Stomach (tissue), 9 donors: ENCODE data around the gene SINHCAF. TPM values are rescaled to one million over a fixed set of nuclear protein-coding genes. Genes with fewer than 3 reads are reported as not detected.

ENCODE experiments used
- DNase-seq, 2 donors: peaks; one replicate each; pipeline versions ENCODE4 v3.0.0 to v3.0.0-alpha.2; 2013 to 2019
- H3K27ac ChIP-seq, 5 donors: fragments of 200-600 bp in 4 of 5; sonication (generic) in 4 of 5; one replicate each; pipeline ENCODE4 v1.5.1; 2013 to 2019; ENCODE audit warnings: mild to moderate bottlenecking in 1 of 5, moderate library complexity in 1 of 5
- H3K27me3 ChIP-seq, 3 donors: fragments of 200-600 bp; sonication (generic); one replicate each; pipeline ENCODE4 v1.5.1; 2017 to 2019; ENCODE audit warnings: mixed run types in 1 of 3
- H3K36me3 ChIP-seq, 4 donors: fragments of 200-600 bp; sonication (generic); 1 replicate in 3 of 4; 2 replicates in 1 of 4; pipeline ENCODE4 v1.5.1; 2016 to 2019
- H3K4me1 ChIP-seq, 4 donors: fragments of 200-600 bp; sonication (generic); one replicate each; pipeline ENCODE4 v1.5.1; 2016 to 2019
- H3K4me3 ChIP-seq, 4 donors: fragments of 200-600 bp; sonication (generic) in 3 of 4; one replicate each; pipeline ENCODE4 v1.5.1; 2016 to 2019; ENCODE audit warnings: mild to moderate bottlenecking in 1 of 4
- H3K9me3 ChIP-seq, 4 donors: fragments of 200-600 bp; sonication (generic); one replicate each; pipeline ENCODE4 v1.5.1; 2016 to 2019
- EP300 ChIP-seq: sonication (generic); formaldehyde crosslinking; IDR thresholded peaks from one replicate; pipeline ENCODE4 v1.6.1; 2017; ENCODE audit warnings: antibody characterized with exemption
- POLR2A ChIP-seq, 4 donors: fragments of 450-650 bp; IDR thresholded peaks; one replicate each; pipeline ENCODE4 v1.6.1; 2016; ENCODE audit warnings: antibody characterized with exemption in 4 of 4, control low read depth in 2 of 4, mild to moderate bottlenecking in 1 of 4, moderate library complexity in 1 of 4
- POLR2AphosphoS5 ChIP-seq, 3 donors: sonication (generic); formaldehyde crosslinking; IDR thresholded peaks; one replicate each; pipeline ENCODE4 v1.6.1; 2016; ENCODE audit warnings: antibody characterized with exemption in 3 of 3
- WGBS, 5 donors: extraction: QIAGEN DNeasy Blood & Tissue Kit in 3 of 5; methylation state at CpG; one replicate each; pipeline versions ENCODE4 v1.1.5 to v1.1.7; 2013 to 2018; 5-methylcytosine and 5-hydroxymethylcytosine counted together
- intact Hi-C: fragments of 100-400 bp; cut with DNase I; formaldehyde crosslinking; loops from one replicate; pipeline ENCODE4 v1.15.1; 2023; ENCODE audit warnings: low total_unique reads
- polyA plus RNA-seq, 3 donors: library from polyadenylated mRNA; stranded (reverse); fragments of 200-250 nt; gene quantifications; one replicate each; pipeline ENCODE4 v1.2.3, GENCODE V29; 2013
- total RNA-seq, 5 donors: library from RNA; depleted of rRNA; stranded (reverse); fragments of >200 nt; gene quantifications; one replicate each; pipeline versions ENCODE4 v1.1.0 to v1.2.3, GENCODE V29; 2014 to 2016
- TF ChIP-seq, protein P1 (sequence below), 7 experiments: fragments of 450-650 bp in 4 of 7; fragments of 200-600 bp in 3 of 7; sonication (generic) in 3 of 7; IDR thresholded peaks; one replicate each; pipeline ENCODE4 v1.5.1; 2016 to 2019; ENCODE audit warnings: antibody characterized with exemption in 7 of 7, control low read depth in 2 of 7, mild to moderate bottlenecking in 1 of 7
- donor health status: healthy with polysubstance abuse.
- donor health status: Bipolar disorder and iron deficiency.
- donor health status: healthy.

Gene SINHCAF
- total and polyA plus RNA-seq, 8 donors = 17.5 to 93.5 (median 28.2) TPM

DNA sequence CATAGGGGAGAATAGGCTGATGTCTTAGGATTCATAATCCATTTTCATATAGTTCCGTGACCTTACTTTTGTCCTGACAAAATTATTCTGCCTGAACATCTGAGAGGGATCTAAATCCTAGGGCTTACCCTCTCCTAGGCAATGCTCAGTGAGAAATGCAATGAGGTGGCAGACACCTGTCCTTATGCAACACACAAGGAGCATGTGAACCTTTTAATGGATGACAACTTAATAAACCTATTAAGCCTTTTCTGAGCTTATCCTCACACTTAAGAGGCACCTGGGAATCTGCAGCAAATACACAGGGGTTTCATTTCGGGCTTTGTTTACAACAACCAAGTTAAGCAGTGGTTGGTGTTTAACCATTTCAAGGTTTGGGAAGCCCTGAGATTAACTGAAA lies 24.6 kb downstream of the SINHCAF start:
- Histone ChIP-seq H3K4me3 (no peak overlapping the region), H3K27me3 (no peaks in the 10 kb centered on the region), H3K9me3 (no peaks in the 10 kb centered on the region), H3K36me3 (peaks cover 7 to 61% (median 44%) of the 10 kb centered on the region in 4 donors), H3K4me1 (no peaks in the 10 kb centered on the region), H3K27ac (no peak overlapping the region)
- intact Hi-C loops = no loop called here
- no peak for TF ChIP-seq EP300
- TF ChIP-seq POLR2A (IDR thresholded peaks at IDR 0.05) = no peak
- TF ChIP-seq POLR2AphosphoS5 (IDR thresholded peaks at IDR 0.05) = no peak
- TF ChIP-seq, protein P1, sequence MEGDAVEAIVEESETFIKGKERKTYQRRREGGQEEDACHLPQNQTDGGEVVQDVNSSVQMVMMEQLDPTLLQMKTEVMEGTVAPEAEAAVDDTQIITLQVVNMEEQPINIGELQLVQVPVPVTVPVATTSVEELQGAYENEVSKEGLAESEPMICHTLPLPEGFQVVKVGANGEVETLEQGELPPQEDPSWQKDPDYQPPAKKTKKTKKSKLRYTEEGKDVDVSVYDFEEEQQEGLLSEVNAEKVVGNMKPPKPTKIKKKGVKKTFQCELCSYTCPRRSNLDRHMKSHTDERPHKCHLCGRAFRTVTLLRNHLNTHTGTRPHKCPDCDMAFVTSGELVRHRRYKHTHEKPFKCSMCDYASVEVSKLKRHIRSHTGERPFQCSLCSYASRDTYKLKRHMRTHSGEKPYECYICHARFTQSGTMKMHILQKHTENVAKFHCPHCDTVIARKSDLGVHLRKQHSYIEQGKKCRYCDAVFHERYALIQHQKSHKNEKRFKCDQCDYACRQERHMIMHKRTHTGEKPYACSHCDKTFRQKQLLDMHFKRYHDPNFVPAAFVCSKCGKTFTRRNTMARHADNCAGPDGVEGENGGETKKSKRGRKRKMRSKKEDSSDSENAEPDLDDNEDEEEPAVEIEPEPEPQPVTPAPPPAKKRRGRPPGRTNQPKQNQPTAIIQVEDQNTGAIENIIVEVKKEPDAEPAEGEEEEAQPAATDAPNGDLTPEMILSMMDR (IDR thresholded peaks at IDR 0.05) = no peak
- DNase-seq = no peak
- WGBS, 5 donors = 75 to 80% (median 80%) methylated on average over 2 of the region's 2 CpGs

DNA sequence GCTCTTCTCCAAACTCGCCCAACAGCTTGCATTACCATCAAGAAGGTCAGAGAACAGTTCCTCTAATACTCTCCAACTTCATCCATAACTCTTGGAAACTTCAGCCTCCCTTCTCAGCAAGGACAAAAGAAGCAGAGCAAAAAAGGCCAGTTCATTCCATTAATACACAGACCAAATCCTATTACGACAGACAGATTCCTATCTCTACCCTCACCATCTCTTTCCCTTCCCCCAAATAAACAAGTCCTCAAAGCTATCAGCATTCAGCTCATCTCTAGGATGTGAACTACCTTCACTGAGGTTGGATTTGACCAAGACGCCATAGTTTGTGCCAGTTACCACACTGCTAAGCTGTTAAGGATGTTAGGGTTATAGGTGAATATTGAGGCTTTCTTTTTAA lies 25.2 kb downstream of the SINHCAF start:
- WGBS, 5 donors = 89 to 95% (median 90%) methylated on average over 3 of the region's 3 CpGs
- H3K9me3 ChIP-seq = no peaks in the 10 kb centered on the region
- peaks cover 7 to 66% (median 50%) of the 10 kb centered on the region in 4 donors for H3K36me3 ChIP-seq
- H3K4me1 ChIP-seq = no peaks in the 10 kb centered on the region
- H3K4me3 ChIP-seq = no peak overlapping the region
- no peaks in the 10 kb centered on the region for H3K27me3 ChIP-seq
- DNase-seq = no peak
- intact Hi-C loops = no loop called here
- no peak for TF ChIP-seq POLR2AphosphoS5 (IDR thresholded peaks at IDR 0.05)
- TF ChIP-seq EP300 = no peak
- TF ChIP-seq POLR2A (IDR thresholded peaks at IDR 0.05) = no peak
- TF ChIP-seq, protein P1 (IDR thresholded peaks at IDR 0.05) = no peak
- no peak overlapping the region for H3K27ac ChIP-seq

DNA sequence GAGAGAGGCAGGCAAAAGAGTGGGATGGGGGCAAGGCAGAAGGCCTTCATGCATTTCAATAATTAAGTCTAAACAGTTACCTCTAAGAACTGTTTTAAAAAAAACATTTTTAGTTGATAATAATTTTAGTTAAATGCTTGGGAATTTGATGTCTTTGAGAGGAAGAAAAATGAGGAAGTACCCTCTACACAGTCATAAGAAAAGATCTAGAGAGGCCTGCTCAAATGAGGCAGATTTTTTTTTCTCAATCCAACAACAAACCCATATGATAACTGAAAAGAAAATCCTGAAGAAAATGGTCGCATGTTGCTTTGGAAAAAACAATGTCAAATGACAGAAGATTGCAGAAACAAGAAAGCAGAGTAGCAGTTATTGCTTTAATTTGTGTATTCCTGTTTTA lies 25.6 kb downstream of the SINHCAF start:
- no peaks in the 10 kb centered on the region for H3K27me3 ChIP-seq
- H3K4me1 ChIP-seq = no peaks in the 10 kb centered on the region
- DNase-seq = no peak
- no peaks in the 10 kb centered on the region for H3K9me3 ChIP-seq
- 86 to 96% (median 87%) methylated on average over 1 of the region's 1 CpG for WGBS, 5 donors
- TF ChIP-seq POLR2AphosphoS5 (IDR thresholded peaks at IDR 0.05) = no peak
- TF ChIP-seq POLR2A (IDR thresholded peaks at IDR 0.05) = no peak
- TF ChIP-seq EP300 = no peak
- TF ChIP-seq, protein P1 (IDR thresholded peaks at IDR 0.05) = no peak
- intact Hi-C loops = no loop called here
- no peak overlapping the region for H3K4me3 ChIP-seq
- H3K27ac ChIP-seq = no peak overlapping the region
- peaks cover 7 to 70% (median 54%) of the 10 kb centered on the region in 4 donors for H3K36me3 ChIP-seq

DNA sequence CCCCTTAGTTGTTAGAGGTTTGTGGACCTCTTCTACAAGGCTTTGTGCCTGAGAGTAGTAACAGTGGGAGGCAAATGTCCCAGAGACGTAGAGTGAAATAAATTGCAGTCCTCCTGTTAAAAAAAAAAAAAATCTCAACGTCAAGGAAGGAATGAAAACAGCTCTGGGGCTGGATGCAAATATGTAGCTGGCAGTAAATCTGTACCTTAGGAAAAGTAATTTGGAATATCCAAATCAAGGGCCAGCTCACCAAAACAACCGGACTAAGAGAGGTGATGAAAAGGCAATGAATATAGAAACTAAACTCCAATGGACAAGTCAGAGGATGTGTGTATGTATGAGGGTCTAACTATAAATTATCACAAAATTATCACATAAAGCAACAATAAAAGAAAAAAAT lies 27.0 kb downstream of the SINHCAF start:
- no peak overlapping the region for H3K27ac ChIP-seq
- intact Hi-C loops = no loop called here
- WGBS, 5 donors = 63 to 74% (median 71%) methylated on average over 3 of the region's 3 CpGs
- no peaks in the 10 kb centered on the region for H3K9me3 ChIP-seq
- no peak for TF ChIP-seq POLR2A (IDR thresholded peaks at IDR 0.05)
- TF ChIP-seq, protein P1 (IDR thresholded peaks at IDR 0.05) = no peak
- TF ChIP-seq POLR2AphosphoS5 (IDR thresholded peaks at IDR 0.05) = no peak
- H3K4me1 ChIP-seq = no peaks in the 10 kb centered on the region
- no peak for DNase-seq
- H3K36me3 ChIP-seq = peaks cover 6 to 72% (median 55%) of the 10 kb centered on the region in 4 donors
- H3K27me3 ChIP-seq = no peaks in the 10 kb centered on the region
- H3K4me3 ChIP-seq = no peak overlapping the region
